HEK293 (cell line): ENCODE data around the gene PHACTR3.

Source experiments
- CTCF ChIA-PET: fragments of 350-600 bp; formaldehyde crosslinking; extraction: SDS; loops from one replicate; lab custom pipeline; 2021; ENCODE audit warnings: antibody characterized with exemption; lab: Yijun Ruan, JAX
- POLR2A ChIA-PET: fragments of 300-600 bp; formaldehyde crosslinking; extraction: SDS; loops from one replicate; lab custom pipeline; 2020; ENCODE audit warnings: antibody characterized with exemption, inconsistent platforms; lab: Yijun Ruan, JAX
- H3K27ac ChIP-seq: fragments of 200-500 bp; sonication (Bioruptor generic); 2 replicates; pipeline ENCODE4 v1.5.1; 2014; ENCODE audit warnings: low read depth, low read length, control low read depth, inconsistent platforms; ENCODE audit errors: extremely low read depth
- H3K36me3 ChIP-seq, 2 experiments: fragments of 200-500 bp in 1 of 2; sonication (Bioruptor generic) in 1 of 2; 1 replicate in 1 of 2; 2 replicates in 1 of 2; pipeline ENCODE4 v1.5.1; 2014 to 2017; ENCODE audit warnings: inconsistent platforms in 2 of 2, low read length in 2 of 2; ENCODE audit not compliant: control insufficient read depth in 2 of 2, insufficient read depth in 1 of 2
- H3K4me1 ChIP-seq: fragments of 200-500 bp; sonication (Bioruptor generic); 2 replicates; pipeline ENCODE4 v1.5.1; 2014; ENCODE audit warnings: mild to moderate bottlenecking, low read length, inconsistent platforms; ENCODE audit not compliant: control insufficient read depth, insufficient read depth
- H3K4me3 ChIP-seq: 2 replicates; pipeline ENCODE4 v1.5.1; 2011; ENCODE audit warnings: low read depth, mild to moderate bottlenecking, control low read depth, low read length, moderate library complexity
- H3K9me3 ChIP-seq: fragments of 200-500 bp; sonication (Bioruptor generic); 2 replicates; pipeline ENCODE4 v1.5.1; 2014; ENCODE audit warnings: low read depth, low read length, inconsistent platforms; ENCODE audit not compliant: control insufficient read depth, insufficient read depth
- BCL11B ChIP-seq: fragments of 450-650 bp; formaldehyde crosslinking; IDR thresholded peaks from 2 replicates; pipeline ENCODE4 v1.5.1; 2016; ENCODE audit warnings: low read depth, missing biosample characterization, missing genetic modification characterization
- GLI2 ChIP-seq: fragments of 450-650 bp; formaldehyde crosslinking; IDR thresholded peaks from 2 replicates; pipeline ENCODE4; 2017; ENCODE audit warnings: missing biosample characterization, missing genetic modification characterization, low read depth, borderline replicate concordance
- KLF1 ChIP-seq: fragments of 450-650 bp; formaldehyde crosslinking; IDR thresholded peaks from 2 replicates; pipeline ENCODE4 v1.5.1; 2016; ENCODE audit warnings: missing biosample characterization, missing genetic modification characterization
- KLF7 ChIP-seq: fragments of 450-650 bp; formaldehyde crosslinking; IDR thresholded peaks from 2 replicates; pipeline ENCODE4 v1.5.1; 2016; ENCODE audit warnings: missing biosample characterization, missing genetic modification characterization, borderline replicate concordance
- KLF9 ChIP-seq: fragments of 450-650 bp; formaldehyde crosslinking; IDR thresholded peaks from 2 replicates; pipeline ENCODE4 v1.5.1; 2016; ENCODE audit warnings: missing biosample characterization, missing genetic modification characterization, low read depth
- MZF1 ChIP-seq: fragments of 450-650 bp; formaldehyde crosslinking; IDR thresholded peaks from 2 replicates; pipeline ENCODE4 v1.5.1; 2017; ENCODE audit warnings: missing biosample characterization, missing genetic modification characterization, borderline replicate concordance
- OVOL3 ChIP-seq: fragments of 450-650 bp; formaldehyde crosslinking; IDR thresholded peaks from 2 replicates; pipeline ENCODE4 v1.5.1; 2016; ENCODE audit warnings: missing biosample characterization, missing genetic modification characterization
- SP2 ChIP-seq: fragments of 450-650 bp; formaldehyde crosslinking; IDR thresholded peaks from 2 replicates; pipeline ENCODE4 v1.5.1; 2016; ENCODE audit warnings: missing biosample characterization, missing genetic modification characterization
- ZBTB1 ChIP-seq: fragments of 450-650 bp; formaldehyde crosslinking; IDR thresholded peaks from 2 replicates; pipeline ENCODE4 v1.5.1; 2016; ENCODE audit warnings: missing biosample characterization, missing genetic modification characterization
- ZFP3 ChIP-seq: fragments of 450-650 bp; formaldehyde crosslinking; IDR thresholded peaks from 2 replicates; pipeline ENCODE4 v1.5.1; 2016; ENCODE audit warnings: low read depth, missing biosample characterization, missing genetic modification characterization
- ZNF114 ChIP-seq: fragments of 450-650 bp; formaldehyde crosslinking; IDR thresholded peaks from 2 replicates; pipeline ENCODE4 v1.5.0; 2017; ENCODE audit warnings: missing biosample characterization, missing genetic modification characterization
- ZNF133 ChIP-seq: fragments of 450-650 bp; formaldehyde crosslinking; IDR thresholded peaks from 2 replicates; pipeline ENCODE4 v1.5.1; 2016; ENCODE audit warnings: missing biosample characterization, missing genetic modification characterization
- ZNF155 ChIP-seq: fragments of 450-650 bp; formaldehyde crosslinking; IDR thresholded peaks from 2 replicates; pipeline ENCODE4 v1.5.1; 2016; ENCODE audit warnings: missing biosample characterization, missing genetic modification characterization
- ZNF221 ChIP-seq: fragments of 450-650 bp; formaldehyde crosslinking; IDR thresholded peaks from 2 replicates; pipeline ENCODE4 v1.5.1; 2017; ENCODE audit warnings: missing biosample characterization, missing genetic modification characterization, borderline replicate concordance
- ZNF302 ChIP-seq: fragments of 450-650 bp; formaldehyde crosslinking; IDR thresholded peaks from 2 replicates; pipeline ENCODE4 v1.5.1; 2016; ENCODE audit warnings: missing biosample characterization, missing genetic modification characterization, low read depth
- ZNF433 ChIP-seq: fragments of 450-650 bp; formaldehyde crosslinking; IDR thresholded peaks from 2 replicates; pipeline ENCODE4 v1.5.1; 2016; ENCODE audit warnings: missing biosample characterization, missing genetic modification characterization, low read depth
- ZNF529 ChIP-seq: fragments of 450-650 bp; formaldehyde crosslinking; IDR thresholded peaks from 2 replicates; pipeline ENCODE4 v1.5.1; 2017; ENCODE audit warnings: missing genetic modification characterization, missing biosample characterization; ENCODE audit not compliant: insufficient replicate concordance
- ZNF585B ChIP-seq: fragments of 450-650 bp; formaldehyde crosslinking; IDR thresholded peaks from 2 replicates; pipeline ENCODE4 v1.5.1; 2016; ENCODE audit warnings: missing biosample characterization, missing genetic modification characterization
- ZNF837 ChIP-seq: fragments of 450-650 bp; formaldehyde crosslinking; IDR thresholded peaks from 2 replicates; pipeline ENCODE4 v1.5.1; 2016; ENCODE audit warnings: missing biosample characterization, missing genetic modification characterization
- TF ChIP-seq, protein P1 (sequence below): fragments of 450-650 bp; formaldehyde crosslinking; IDR thresholded peaks from 2 replicates; pipeline ENCODE4 v1.5.0; 2017; ENCODE audit warnings: missing biosample characterization, missing genetic modification characterization, borderline replicate concordance
- TF ChIP-seq, protein P2 (sequence below): fragments of 450-650 bp; formaldehyde crosslinking; IDR thresholded peaks from 2 replicates; pipeline ENCODE4 v1.5.1; 2017; ENCODE audit warnings: missing biosample characterization, missing genetic modification characterization
- TF ChIP-seq, protein P3 (sequence below): fragments of 450-650 bp; formaldehyde crosslinking; IDR thresholded peaks from 2 replicates; pipeline ENCODE4 v1.5.1; 2016; ENCODE audit warnings: missing biosample characterization, missing genetic modification characterization

Gene PHACTR3

DNA sequence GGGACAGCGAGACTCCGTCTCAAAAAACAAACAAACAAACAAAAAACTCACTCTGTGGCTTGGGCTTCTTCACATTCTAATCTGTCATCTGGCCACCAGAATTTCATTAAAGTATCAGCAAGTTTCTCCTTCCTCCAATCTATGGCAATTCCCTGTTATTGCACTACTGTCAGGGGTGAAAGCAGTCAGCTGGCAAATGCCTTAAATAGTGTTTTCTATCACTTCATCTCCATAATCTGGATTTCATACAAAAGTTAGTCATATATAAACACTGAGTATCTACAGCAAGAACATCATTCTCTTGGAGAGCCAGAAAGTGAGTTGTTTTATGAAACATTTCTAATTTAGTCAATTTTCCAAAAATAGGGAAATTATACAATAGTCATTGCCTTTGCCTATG is 56.1 kb downstream of the PHACTR3 start:
- no peak overlapping the region for H3K4me3 ChIP-seq
- POLR2A ChIA-PET: no interaction called here

DNA sequence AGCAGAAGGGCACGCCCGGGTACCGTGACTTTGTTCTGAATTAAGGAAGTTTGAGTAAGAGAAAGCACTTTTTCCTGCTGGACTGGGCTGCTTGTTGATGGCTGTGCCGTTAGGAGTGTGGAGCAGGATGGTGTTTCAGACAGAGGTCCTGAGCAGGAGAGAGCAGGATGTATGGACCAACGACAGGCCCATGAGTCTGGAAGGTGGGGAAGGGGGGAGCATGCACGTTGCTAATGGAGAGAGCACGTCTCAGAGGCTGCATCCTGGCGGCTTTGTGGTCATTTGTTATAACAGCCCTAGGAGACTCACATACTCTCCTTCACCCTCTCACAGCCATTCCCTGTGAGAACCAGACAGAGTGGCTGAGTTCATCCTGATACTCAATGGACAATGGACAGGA is 56.8 kb downstream of the PHACTR3 start:
- no peak overlapping the region for H3K27ac ChIP-seq
- TF ChIP-seq ZNF529 (tag by site-specific recombination) (no peak), KLF1 (tag by site-specific recombination) (no peak), KLF9 (tag by site-specific recombination) (no peak), OVOL3 (tag by site-specific recombination) (no peak), GLI2 (tag by site-specific recombination) (no peak), ZNF585B (tag by site-specific recombination) (no peak), ZNF114 (tag by site-specific recombination) (no peak), ZNF221 (tag by site-specific recombination) (no peak), SP2 (tag by site-specific recombination) (no peak), ZNF133 (no peak), ZNF837 (tag by site-specific recombination) (no peak), MZF1 (tag by site-specific recombination) (no peak), ZBTB1 (tag by site-specific recombination) (no peak), ZFP3 (tag by site-specific recombination) (no peak), ZNF302 (tag by site-specific recombination) (no peak)
- TF ChIP-seq, protein P1, sequence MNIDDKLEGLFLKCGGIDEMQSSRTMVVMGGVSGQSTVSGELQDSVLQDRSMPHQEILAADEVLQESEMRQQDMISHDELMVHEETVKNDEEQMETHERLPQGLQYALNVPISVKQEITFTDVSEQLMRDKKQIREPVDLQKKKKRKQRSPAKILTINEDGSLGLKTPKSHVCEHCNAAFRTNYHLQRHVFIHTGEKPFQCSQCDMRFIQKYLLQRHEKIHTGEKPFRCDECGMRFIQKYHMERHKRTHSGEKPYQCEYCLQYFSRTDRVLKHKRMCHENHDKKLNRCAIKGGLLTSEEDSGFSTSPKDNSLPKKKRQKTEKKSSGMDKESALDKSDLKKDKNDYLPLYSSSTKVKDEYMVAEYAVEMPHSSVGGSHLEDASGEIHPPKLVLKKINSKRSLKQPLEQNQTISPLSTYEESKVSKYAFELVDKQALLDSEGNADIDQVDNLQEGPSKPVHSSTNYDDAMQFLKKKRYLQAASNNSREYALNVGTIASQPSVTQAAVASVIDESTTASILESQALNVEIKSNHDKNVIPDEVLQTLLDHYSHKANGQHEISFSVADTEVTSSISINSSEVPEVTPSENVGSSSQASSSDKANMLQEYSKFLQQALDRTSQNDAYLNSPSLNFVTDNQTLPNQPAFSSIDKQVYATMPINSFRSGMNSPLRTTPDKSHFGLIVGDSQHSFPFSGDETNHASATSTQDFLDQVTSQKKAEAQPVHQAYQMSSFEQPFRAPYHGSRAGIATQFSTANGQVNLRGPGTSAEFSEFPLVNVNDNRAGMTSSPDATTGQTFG (tag by site-specific recombination): no peak
- H3K36me3 ChIP-seq: no peaks in the 10 kb centered on the region
- H3K9me3 ChIP-seq: no peaks in the 10 kb centered on the region
- H3K4me3 ChIP-seq: no peak overlapping the region
- ChIA-PET CTCF (interaction anchor here (0.6 kb wide), 1 partner anchor 80 kb away, joined by 3 read pairs; no protein-coding TSS in a partner anchor), POLR2A (no interaction called here)
- H3K4me1 ChIP-seq: no peaks in the 10 kb centered on the region

More for the DNA sequence above, 56.1 kb downstream of the PHACTR3 start:
- Histone ChIP-seq H3K27ac (no peak overlapping the region), H3K36me3 (no peaks in the 10 kb centered on the region), H3K9me3 (no peaks in the 10 kb centered on the region), H3K4me1 (no peaks in the 10 kb centered on the region)
- TF ChIP-seq ZNF155 (tag by site-specific recombination): no peak
- TF ChIP-seq KLF7 (tag by site-specific recombination): no peak
- TF ChIP-seq, protein P2, sequence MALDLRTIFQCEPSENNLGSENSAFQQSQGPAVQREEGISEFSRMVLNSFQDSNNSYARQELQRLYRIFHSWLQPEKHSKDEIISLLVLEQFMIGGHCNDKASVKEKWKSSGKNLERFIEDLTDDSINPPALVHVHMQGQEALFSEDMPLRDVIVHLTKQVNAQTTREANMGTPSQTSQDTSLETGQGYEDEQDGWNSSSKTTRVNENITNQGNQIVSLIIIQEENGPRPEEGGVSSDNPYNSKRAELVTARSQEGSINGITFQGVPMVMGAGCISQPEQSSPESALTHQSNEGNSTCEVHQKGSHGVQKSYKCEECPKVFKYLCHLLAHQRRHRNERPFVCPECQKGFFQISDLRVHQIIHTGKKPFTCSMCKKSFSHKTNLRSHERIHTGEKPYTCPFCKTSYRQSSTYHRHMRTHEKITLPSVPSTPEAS (tag by site-specific recombination): no peak
- TF ChIP-seq BCL11B (tag by site-specific recombination): no peak
- TF ChIP-seq, protein P3, sequence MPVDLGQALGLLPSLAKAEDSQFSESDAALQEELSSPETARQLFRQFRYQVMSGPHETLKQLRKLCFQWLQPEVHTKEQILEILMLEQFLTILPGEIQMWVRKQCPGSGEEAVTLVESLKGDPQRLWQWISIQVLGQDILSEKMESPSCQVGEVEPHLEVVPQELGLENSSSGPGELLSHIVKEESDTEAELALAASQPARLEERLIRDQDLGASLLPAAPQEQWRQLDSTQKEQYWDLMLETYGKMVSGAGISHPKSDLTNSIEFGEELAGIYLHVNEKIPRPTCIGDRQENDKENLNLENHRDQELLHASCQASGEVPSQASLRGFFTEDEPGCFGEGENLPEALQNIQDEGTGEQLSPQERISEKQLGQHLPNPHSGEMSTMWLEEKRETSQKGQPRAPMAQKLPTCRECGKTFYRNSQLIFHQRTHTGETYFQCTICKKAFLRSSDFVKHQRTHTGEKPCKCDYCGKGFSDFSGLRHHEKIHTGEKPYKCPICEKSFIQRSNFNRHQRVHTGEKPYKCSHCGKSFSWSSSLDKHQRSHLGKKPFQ (tag by site-specific recombination): no peak
- TF ChIP-seq ZNF433 (tag by site-specific recombination): no peak
- CTCF ChIA-PET: no interaction called here
